GM12873 (cell line): Measurements from ENCODE around the gene LNX1.

Experiments
- TF ChIP-seq, protein P1 (sequence below): IDR thresholded peaks from 2 replicates; pipeline ENCODE4 v1.5.1; 2012; ENCODE audit warnings: low read depth, mild to moderate bottlenecking, moderate library complexity, low read length, control low read depth; ENCODE audit not compliant: insufficient read depth; ENCODE audit errors: missing control alignments

LNX1 gene

DNA sequence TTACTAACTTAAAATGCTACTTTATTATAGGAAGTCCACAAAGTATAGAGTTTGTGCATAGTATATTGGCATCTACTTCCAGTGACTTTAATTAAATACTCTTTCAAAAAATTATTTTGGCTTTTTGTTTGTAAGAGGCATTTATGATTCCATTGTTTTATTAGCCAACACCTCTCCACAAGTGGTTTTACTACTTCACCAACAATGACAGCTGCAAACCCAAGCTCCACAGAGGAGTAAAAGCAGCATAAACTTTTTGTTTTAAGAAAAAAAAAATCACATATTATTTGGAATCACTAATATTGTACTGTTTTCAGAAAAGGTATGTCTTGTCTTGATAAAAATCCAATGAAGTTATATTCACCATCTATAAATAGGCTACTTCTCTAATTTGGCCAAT lies 125.4 kb downstream of the LNX1 start:
- TF ChIP-seq, protein P1, sequence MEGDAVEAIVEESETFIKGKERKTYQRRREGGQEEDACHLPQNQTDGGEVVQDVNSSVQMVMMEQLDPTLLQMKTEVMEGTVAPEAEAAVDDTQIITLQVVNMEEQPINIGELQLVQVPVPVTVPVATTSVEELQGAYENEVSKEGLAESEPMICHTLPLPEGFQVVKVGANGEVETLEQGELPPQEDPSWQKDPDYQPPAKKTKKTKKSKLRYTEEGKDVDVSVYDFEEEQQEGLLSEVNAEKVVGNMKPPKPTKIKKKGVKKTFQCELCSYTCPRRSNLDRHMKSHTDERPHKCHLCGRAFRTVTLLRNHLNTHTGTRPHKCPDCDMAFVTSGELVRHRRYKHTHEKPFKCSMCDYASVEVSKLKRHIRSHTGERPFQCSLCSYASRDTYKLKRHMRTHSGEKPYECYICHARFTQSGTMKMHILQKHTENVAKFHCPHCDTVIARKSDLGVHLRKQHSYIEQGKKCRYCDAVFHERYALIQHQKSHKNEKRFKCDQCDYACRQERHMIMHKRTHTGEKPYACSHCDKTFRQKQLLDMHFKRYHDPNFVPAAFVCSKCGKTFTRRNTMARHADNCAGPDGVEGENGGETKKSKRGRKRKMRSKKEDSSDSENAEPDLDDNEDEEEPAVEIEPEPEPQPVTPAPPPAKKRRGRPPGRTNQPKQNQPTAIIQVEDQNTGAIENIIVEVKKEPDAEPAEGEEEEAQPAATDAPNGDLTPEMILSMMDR: no peak

DNA sequence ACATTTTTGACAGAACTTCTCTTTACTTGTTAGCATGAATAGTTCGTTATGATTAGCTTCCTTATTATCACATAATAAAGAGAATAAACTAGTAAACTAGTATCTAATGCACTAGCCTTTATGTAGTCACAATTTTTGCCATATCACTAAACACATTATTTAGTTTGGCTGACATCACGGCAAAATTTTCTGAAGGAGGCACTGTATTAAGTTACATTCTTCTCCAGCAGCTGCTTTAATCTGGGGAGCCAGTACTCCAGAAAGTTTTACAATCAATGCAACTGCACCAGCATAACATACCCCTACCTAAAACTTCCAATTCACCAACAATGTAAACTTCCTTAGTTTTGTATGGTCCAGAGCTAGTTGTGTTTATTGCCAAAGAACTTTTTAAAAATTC lies 126.0 kb downstream of the LNX1 start:
- TF ChIP-seq, protein P1: no peak

DNA sequence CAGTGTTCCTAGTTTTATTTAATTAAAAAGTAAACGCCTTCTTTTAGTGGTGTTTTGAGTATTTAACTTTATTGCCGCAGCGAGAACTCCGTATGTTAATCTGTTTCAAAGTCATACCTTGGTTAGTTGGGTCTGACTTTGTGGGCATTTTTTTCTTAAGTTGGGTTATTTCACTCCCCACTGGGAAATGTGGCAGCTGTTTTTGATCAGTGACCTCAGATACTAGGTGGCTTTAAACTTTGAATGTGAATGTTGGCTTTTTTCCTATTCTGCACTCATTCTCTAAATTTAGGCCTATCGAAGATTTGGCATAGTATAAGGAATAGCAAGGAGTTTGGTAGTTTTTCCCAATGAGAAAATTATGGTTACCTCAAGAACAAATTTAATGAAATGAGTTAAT lies 127.9 kb downstream of the LNX1 start:
- TF ChIP-seq, protein P1: no peak

DNA sequence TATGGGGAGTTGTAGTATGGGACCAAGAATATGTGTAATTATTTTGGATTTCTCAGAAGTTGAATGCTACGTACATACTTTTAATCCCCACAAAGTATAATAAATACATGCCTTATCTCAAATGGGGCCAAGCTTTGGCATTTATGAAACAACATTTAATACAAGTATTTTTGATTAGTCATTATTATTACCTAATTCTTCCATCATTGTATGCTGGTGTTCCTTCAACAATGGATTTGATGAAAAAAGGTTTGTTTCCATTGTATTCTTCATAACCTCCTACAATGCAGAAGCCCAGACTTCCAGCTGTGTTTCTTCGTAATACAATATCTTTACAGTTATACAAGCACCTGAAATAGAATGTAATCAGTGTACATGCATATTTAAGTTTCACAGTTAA lies 130.0 kb downstream of the LNX1 start:
- TF ChIP-seq, protein P1: no peak

DNA sequence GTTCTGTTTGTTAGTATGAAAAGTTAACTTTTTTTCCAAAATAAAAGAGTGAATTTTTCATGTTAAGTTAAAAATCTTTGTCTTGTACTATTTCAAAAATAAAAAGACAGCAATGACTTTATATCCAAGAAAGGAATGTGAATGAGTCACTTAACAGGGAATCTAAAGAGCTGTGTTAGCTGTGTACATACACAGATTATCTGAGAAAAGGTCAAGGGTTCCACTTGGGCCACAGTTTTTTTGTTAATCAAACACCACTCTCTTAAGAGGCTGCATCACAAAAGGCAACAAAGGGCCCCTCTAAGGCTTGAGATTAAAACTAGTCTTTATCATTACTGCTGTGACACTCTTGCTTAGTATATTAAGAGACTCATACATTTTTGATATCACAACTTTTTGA lies 131.7 kb downstream of the LNX1 start:
- TF ChIP-seq, protein P1: no peak

DNA sequence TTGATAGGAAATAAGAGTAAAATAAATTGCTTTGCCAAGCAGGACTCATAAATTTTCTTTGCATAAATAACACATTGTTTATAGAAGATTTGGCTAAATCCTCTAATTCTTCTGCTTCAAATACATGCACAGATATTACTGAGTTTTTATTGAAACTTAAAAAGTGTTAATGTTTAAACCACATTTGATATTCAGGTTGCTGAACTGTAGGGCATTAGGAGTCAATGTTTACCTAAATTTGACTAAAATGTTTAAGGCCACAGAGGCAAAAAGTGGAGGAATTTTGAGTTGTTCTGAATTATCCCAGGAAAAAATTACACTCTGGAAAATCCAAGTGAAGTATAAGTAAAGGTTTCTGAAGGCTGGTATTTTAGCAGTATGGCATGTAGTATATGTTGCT lies 135.1 kb downstream of the LNX1 start:
- TF ChIP-seq, protein P1: no peak

DNA sequence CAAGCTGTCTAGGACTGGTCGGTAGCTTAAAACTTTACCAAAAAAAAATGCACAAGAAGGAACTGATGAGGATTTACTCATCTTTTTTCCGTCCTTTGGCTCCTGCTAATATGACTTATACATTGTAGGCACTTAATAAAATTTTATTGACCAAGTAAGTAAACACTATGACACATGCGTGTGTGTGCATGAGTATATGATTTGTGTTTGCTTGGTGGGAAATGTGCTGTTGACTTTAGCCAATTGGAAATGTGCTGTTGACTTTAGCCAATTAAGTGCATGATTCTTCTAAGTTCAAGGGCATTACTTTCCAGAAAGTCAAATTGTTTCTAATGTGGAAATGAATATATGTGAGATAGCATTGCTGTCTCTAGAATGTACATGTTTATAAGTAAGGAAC lies 135.5 kb downstream of the LNX1 start:
- TF ChIP-seq, protein P1: no peak
